H1 (cell line): ENCODE measurements around the gene LOXL4. TPM values are rescaled to one million over a fixed set of nuclear protein-coding genes. Genes with fewer than 3 reads are reported as not detected.

Experiments used
- SIX5 ChIP-seq: IDR thresholded peaks from 2 replicates; pipeline ENCODE4 v1.6.1; 2011; ENCODE audit warnings: mild to moderate bottlenecking, low read depth, low read length
- polyA plus RNA-seq, 7 experiments: library from polyadenylated mRNA; depleted of rRNA in 3 of 7; stranded (reverse) in 5 of 7; unstranded in 2 of 7; fragments of >200 nt in 5 of 7; fragments of 200-250 nt in 2 of 7; gene quantifications; 1 replicate in 5 of 7; 2 replicates in 1 of 7; 4 replicates in 1 of 7; pipeline versions ENCODE4 v1.2.1 to v1.2.3, GENCODE V29; 2011 to 2013; ENCODE audit warnings: missing spikeins in 2 of 7, mixed read lengths in 2 of 7
- total RNA-seq: library from RNA; stranded (reverse); fragmentation: NEBNext Ultra II Directional; extraction: Animal tissue kit (Norgen Biotek cat#: 25700); gene quantifications from 2 replicates; pipeline ENCODE4 v1.2.1, GENCODE V29; 2021

Gene LOXL4
- total and polyA plus RNA-seq, 2 of the 8 experiments (the other 6 are each of a cell fraction or from before 2014, with no cell fraction given): 0.13 to 0.27 TPM

- TF ChIP-seq SIX5: no peak
Observed at GRCh38 chr10:98270073-98270740, 2.2 kb upstream of the LOXL4 start (continued).
